ENCODE results near the gene PRKCH. TPM values are rescaled to one million over a fixed set of nuclear protein-coding genes. Genes with fewer than 3 reads are reported as not detected.

The PRKCH gene
- total and polyA plus RNA-seq, 4 experiments from 2014 or later: 246 to 284 (median 249) TPM

DNA sequence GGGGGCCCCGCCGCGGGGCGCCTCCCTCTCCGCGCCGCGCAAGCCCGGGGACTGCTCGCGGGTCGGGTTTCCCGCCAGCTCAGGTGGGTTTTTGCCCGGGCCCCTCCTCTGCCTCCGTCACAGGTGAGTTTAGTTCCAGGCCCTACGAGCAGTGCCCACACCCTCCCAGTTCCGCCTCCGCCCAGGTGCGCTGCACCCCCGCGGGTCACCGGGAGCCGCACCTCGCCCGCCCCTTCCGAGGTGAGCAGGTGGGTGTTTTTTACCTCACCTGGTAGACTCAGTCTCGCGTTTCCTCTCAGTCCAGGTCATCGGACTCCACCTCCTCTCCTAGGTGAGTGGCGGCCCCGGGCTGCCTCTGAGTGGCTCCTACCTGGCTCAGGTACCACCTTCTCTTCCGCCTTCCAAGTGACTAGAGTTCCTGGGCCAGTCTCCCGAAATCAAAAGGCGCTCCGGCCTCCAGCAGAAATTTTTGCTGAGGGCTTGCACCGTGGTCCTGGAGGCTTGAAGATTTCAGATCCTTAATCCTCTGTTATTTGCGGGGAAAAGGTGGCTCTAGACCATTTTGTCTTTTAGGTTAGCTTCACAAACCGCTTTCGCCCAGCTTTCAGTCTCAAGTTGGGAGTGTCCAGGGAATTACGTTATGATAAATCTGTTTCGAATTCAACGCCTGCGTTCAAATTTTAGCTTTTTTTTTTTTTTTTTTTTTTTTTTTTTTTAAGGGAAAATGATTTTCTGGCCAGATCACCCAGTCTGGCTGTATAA lies 40.0 kb upstream of the PRKCH start, which contains the start of gene TMEM30B:
TSS of gene TMEM30B (minus strand) at position 153 of the 762 bp plus-strand sequence. CDS start 191 bp downstream, outside the sequence.
- Histone ChIP-seq H3K27ac (ENCODE audit: low read depth, low read length) (peak within 1 kb of the TSS; percentile 65), H3K27me3 (ENCODE audit: insufficient read depth, low read length) (no peaks in the 10 kb centered on the region), H3K4me1 (ENCODE audit: insufficient read depth, low read length) (peaks cover 23% of the 10 kb centered on the region), H3K9me3 (ENCODE audit: control insufficient read depth in 1 of 2, low read length in 2 of 2) (no peaks in the 10 kb centered on the region), H3K4me3 (ENCODE audit: low read length in 2 of 2) (peak within 1 kb of the TSS; percentile 45 to 76), H3K36me3 (ENCODE audit: insufficient read depth, low read length) (no peaks in the 10 kb centered on the region)
- Mint-ChIP-seq H3K36me3 (peaks cover 0 to 5% of the 10 kb centered on the region in 2 donors), H3K27me3 (no peaks in the 10 kb centered on the region), H3K9me3 (no peaks in the 10 kb centered on the region), H3K4me3 (peak within 1 kb of the TSS; percentile 90 to 95 (median 93)), H3K4me1 (peaks cover 22 to 45% (median 26%) of the 10 kb centered on the region in 4 donors), H3K27ac (peak within 1 kb of the TSS; percentile 87 to 96 (median 94))
- ChIA-PET CTCF (ENCODE audit: partially characterized antibody) (interaction anchor here (0.6 to 9.6 kb wide), 28 partner anchors 11 to 656 kb away, joined by 3 to 152 read pairs (median 4); no protein-coding TSS in a partner anchor), POLR2A (ENCODE audit: partially characterized antibody) (interaction anchor here (0.6 to 2.5 kb wide), 31 partner anchors 9 to 1033 kb away, joined by 3 to 16 read pairs (median 4); partner anchors contain the start of genes PPM1A, PRKCH, SLC38A6 and SNAPC1)
- peak in 4 of 5 donors; percentile 45 to 70 (median 48) for DNase-seq
- intact Hi-C loops (cut with micrococcal nuclease): loop anchor here (5.0 kb wide), 1 partner anchor 451 kb away; no protein-coding TSS in a partner anchor

DNA sequence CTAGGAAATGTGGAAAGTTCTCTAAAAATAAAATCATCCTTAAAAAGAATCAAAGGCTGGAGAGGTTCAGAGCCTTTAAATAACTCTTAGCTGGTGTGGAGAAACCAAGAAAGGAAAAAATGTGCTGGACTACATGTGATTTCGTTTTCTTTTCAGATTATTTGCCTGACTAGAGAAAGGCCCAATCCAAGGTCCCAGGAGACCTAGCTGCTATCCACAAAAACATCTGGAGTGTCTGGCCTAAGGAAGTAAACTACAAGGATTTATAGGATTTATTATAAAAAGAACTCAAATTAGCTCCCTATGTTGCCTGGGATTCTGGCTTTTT lies 39.5 kb upstream of the PRKCH start:
- CTCF ChIA-PET (ENCODE audit: partially characterized antibody): interaction anchor here (0.6 to 9.6 kb wide), 12 partner anchors 11 to 657 kb away, joined by 3 to 152 read pairs (median 3); no protein-coding TSS in a partner anchor
- Mint-ChIP-seq H3K27me3 (no peaks in the 10 kb centered on the region), H3K36me3 (peaks cover 0 to 5% of the 10 kb centered on the region in 2 donors), H3K9me3 (no peaks in the 10 kb centered on the region), H3K4me1 (peaks cover 22 to 46% (median 26%) of the 10 kb centered on the region in 4 donors), H3K27ac (peak overlapping the region in 3 of 7 donors; percentile 29 to 77 (median 68)), H3K4me3 (peak overlapping the region; percentile 26 to 86 (median 84))
- no peaks in the 10 kb centered on the region for H3K27me3 ChIP-seq (ENCODE audit: insufficient read depth, low read length)
- no peak overlapping the region for H3K4me3 ChIP-seq (ENCODE audit: low read length in 2 of 2)
- peaks cover 24% of the 10 kb centered on the region for H3K4me1 ChIP-seq (ENCODE audit: insufficient read depth, low read length)
- no peaks in the 10 kb centered on the region for H3K36me3 ChIP-seq (ENCODE audit: insufficient read depth, low read length)
- no peak for DNase-seq
- no peak overlapping the region for H3K27ac ChIP-seq (ENCODE audit: low read depth, low read length)
- POLR2A ChIA-PET (ENCODE audit: partially characterized antibody): interaction anchor here (0.6 to 2.5 kb wide), 5 partner anchors 8 to 482 kb away, joined by 3 to 11 read pairs (median 3); partner anchors contain the start of gene SNAPC1
- no peaks in the 10 kb centered on the region for H3K9me3 ChIP-seq (ENCODE audit: control insufficient read depth in 1 of 2, low read length in 2 of 2)
- intact Hi-C loops (cut with micrococcal nuclease): loop anchor here (5.0 kb wide), 1 partner anchor 450 kb away; no protein-coding TSS in a partner anchor

DNA sequence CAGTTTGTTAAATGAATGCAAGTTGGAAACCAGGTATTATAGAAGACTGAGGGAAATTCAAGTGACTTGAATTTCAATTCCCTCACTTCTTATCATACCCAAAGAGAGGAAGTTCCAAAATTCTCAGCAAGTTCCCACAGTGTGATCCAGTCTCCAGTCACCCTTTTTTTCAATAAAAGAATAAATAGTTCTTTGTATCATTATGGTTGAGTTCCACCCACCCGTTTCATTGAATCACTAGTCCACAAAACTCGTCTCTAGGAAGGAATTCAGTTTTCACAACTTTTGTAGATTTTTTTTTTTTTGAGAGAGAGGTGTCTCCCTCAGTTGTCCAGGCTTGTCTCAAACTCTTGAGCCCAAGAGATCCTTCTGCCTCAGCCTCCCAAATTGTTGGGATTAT lies 38.6 kb upstream of the PRKCH start:
- DNase-seq: no peak
- Mint-ChIP-seq H3K36me3 (peaks cover 0 to 5% of the 10 kb centered on the region in 2 donors), H3K9me3 (no peaks in the 10 kb centered on the region), H3K27me3 (no peaks in the 10 kb centered on the region), H3K4me1 (peaks cover 23 to 46% (median 26%) of the 10 kb centered on the region in 4 donors), H3K27ac (peak overlapping the region in 2 of 7 donors; percentile 68 to 71), H3K4me3 (peak overlapping the region in 2 of 8 donors; percentile 28 to 30)
- intact Hi-C loops (cut with micrococcal nuclease): loop anchor here (5.0 kb wide), 1 partner anchor 450 kb away; no protein-coding TSS in a partner anchor
- Histone ChIP-seq H3K27me3 (ENCODE audit: insufficient read depth, low read length) (no peaks in the 10 kb centered on the region), H3K36me3 (ENCODE audit: insufficient read depth, low read length) (no peaks in the 10 kb centered on the region), H3K27ac (ENCODE audit: low read depth, low read length) (no peak overlapping the region), H3K4me3 (ENCODE audit: low read length in 2 of 2) (no peak overlapping the region), H3K4me1 (ENCODE audit: insufficient read depth, low read length) (peaks cover 24% of the 10 kb centered on the region), H3K9me3 (ENCODE audit: control insufficient read depth in 1 of 2, low read length in 2 of 2) (no peaks in the 10 kb centered on the region)
- CTCF ChIA-PET (ENCODE audit: partially characterized antibody): interaction anchor here (0.7 to 9.6 kb wide), 4 partner anchors 10 to 658 kb away, joined by 3 to 152 read pairs (median 20); no protein-coding TSS in a partner anchor
- POLR2A ChIA-PET (ENCODE audit: partially characterized antibody): interaction anchor here (1.3 kb wide), 1 partner anchor 13 kb away, joined by 3 read pairs; no protein-coding TSS in a partner anchor

DNA sequence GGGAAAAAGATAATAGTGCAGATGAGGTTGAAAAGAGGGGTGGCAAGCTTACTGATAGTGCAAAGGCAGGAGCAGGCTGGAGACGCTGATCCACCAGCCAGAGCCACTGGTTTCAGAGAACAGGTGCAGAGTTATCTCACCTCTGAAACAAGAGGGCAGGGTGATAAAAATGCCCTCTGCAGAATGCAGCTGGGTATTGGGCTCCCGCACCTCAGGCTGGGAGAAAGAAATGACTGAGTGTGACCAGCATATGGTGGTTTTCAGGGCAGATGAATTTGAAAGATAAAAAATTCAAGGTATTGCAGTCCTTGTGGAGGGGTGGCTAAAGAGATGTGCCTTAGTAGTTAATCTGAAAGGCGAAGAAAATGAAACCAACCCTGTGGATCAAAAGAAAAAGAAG lies 37.4 kb upstream of the PRKCH start:
- peaks cover 24% of the 10 kb centered on the region for H3K4me1 ChIP-seq (ENCODE audit: insufficient read depth, low read length)
- H3K27me3 Mint-ChIP-seq: no peaks in the 10 kb centered on the region
- H3K4me3 Mint-ChIP-seq: peak overlapping the region in 5 of 8 donors; percentile 3 to 26 (median 11)
- ChIA-PET POLR2A (ENCODE audit: partially characterized antibody) (no interaction called here), CTCF (ENCODE audit: partially characterized antibody) (interaction anchor here (0.7 to 9.6 kb wide), 4 partner anchors 8 to 553 kb away, joined by 4 to 152 read pairs (median 25); no protein-coding TSS in a partner anchor)
- no peaks in the 10 kb centered on the region for H3K36me3 ChIP-seq (ENCODE audit: insufficient read depth, low read length)
- peaks cover 22 to 42% (median 25%) of the 10 kb centered on the region in 4 donors for H3K4me1 Mint-ChIP-seq
- intact Hi-C loops (cut with micrococcal nuclease): loop anchor here (5.0 kb wide), 1 partner anchor 448 kb away; no protein-coding TSS in a partner anchor
- H3K9me3 Mint-ChIP-seq: no peaks in the 10 kb centered on the region
- DNase-seq: no peak
- H3K4me3 ChIP-seq (ENCODE audit: low read length in 2 of 2): no peak overlapping the region
- H3K9me3 ChIP-seq (ENCODE audit: control insufficient read depth in 1 of 2, low read length in 2 of 2): no peaks in the 10 kb centered on the region
- H3K27me3 ChIP-seq (ENCODE audit: insufficient read depth, low read length): no peaks in the 10 kb centered on the region
- H3K27ac ChIP-seq (ENCODE audit: low read depth, low read length): no peak overlapping the region
- peak overlapping the region in 3 of 7 donors; percentile 16 to 85 (median 19) for H3K27ac Mint-ChIP-seq
- peaks cover 0 to 5% of the 10 kb centered on the region in 2 donors for H3K36me3 Mint-ChIP-seq

DNA sequence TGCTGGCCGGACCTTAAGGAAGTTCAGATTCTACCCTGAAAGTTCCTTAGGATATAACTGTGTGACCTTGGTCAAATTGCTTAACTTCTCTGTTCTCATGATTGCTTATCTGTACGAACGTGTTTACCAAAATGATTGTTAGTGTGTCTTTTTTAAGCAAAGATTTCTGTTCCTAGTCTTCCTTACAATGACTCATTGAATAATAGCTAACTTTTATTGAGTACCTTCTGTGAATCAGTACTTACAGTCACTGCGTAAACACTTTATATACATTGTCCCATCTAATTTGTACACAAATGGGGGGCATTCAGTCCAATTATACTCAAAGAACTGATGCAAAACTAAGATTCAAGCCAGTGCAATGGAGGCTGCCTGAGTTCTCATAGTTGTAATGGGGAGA lies 36.0 kb upstream of the PRKCH start:
- no peaks in the 10 kb centered on the region for H3K9me3 Mint-ChIP-seq
- DNase-seq: no peak
- H3K4me3 Mint-ChIP-seq: no peak overlapping the region
- intact Hi-C loops (cut with micrococcal nuclease): no loop called here
- peaks cover 17 to 28% (median 18%) of the 10 kb centered on the region in 4 donors for H3K4me1 Mint-ChIP-seq
- POLR2A ChIA-PET (ENCODE audit: partially characterized antibody): interaction anchor here (1.7 kb wide), 1 partner anchor 18 kb away, joined by 4 read pairs; no protein-coding TSS in a partner anchor
- H3K36me3 Mint-ChIP-seq: peaks cover 0 to 3% of the 10 kb centered on the region in 2 donors
- Histone ChIP-seq H3K27me3 (ENCODE audit: insufficient read depth, low read length) (no peaks in the 10 kb centered on the region), H3K4me1 (ENCODE audit: insufficient read depth, low read length) (peaks cover 14% of the 10 kb centered on the region), H3K36me3 (ENCODE audit: insufficient read depth, low read length) (no peaks in the 10 kb centered on the region), H3K27ac (ENCODE audit: low read depth, low read length) (no peak overlapping the region), H3K9me3 (ENCODE audit: control insufficient read depth in 1 of 2, low read length in 2 of 2) (no peaks in the 10 kb centered on the region), H3K4me3 (ENCODE audit: low read length in 2 of 2) (no peak overlapping the region)
- H3K27ac Mint-ChIP-seq: peak overlapping the region in 1 of 7 donors; percentile 42
- no peaks in the 10 kb centered on the region for H3K27me3 Mint-ChIP-seq
- CTCF ChIA-PET (ENCODE audit: partially characterized antibody): interaction anchor here (0.7 to 9.6 kb wide), 13 partner anchors 10 to 660 kb away, joined by 3 to 152 read pairs (median 4); no protein-coding TSS in a partner anchor

DNA sequence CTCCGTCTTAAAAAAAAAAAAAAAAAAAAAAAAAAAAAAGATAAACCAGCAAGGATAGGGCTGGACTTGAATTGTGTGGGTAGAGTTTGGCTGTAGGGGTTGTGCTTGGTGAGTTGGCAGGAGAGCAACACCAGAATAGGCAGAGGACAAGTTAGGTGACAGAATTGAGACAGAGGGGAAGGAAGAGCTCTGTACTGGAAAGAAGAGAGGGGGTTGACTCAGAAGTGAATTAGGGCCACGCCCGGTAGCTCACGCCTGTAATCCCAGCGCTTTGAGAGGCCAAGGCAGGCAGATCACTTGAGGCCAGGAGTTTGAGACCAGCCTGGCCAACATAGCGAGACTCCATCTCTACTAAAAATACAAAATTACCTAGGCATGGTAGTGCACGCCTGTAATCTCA lies 34.2 kb upstream of the PRKCH start:
- Mint-ChIP-seq H3K9me3 (no peaks in the 10 kb centered on the region), H3K4me3 (no peak overlapping the region), H3K27ac (peak overlapping the region in 1 of 7 donors; percentile 76), H3K27me3 (no peaks in the 10 kb centered on the region), H3K4me1 (peaks cover 13 to 24% (median 15%) of the 10 kb centered on the region in 4 donors), H3K36me3 (no peaks in the 10 kb centered on the region)
- Histone ChIP-seq H3K27me3 (ENCODE audit: insufficient read depth, low read length) (no peaks in the 10 kb centered on the region), H3K27ac (ENCODE audit: low read depth, low read length) (no peak overlapping the region), H3K36me3 (ENCODE audit: insufficient read depth, low read length) (no peaks in the 10 kb centered on the region), H3K9me3 (ENCODE audit: control insufficient read depth in 1 of 2, low read length in 2 of 2) (no peaks in the 10 kb centered on the region), H3K4me3 (ENCODE audit: low read length in 2 of 2) (no peak overlapping the region), H3K4me1 (ENCODE audit: insufficient read depth, low read length) (peaks cover 11% of the 10 kb centered on the region)
- no peak for DNase-seq
- ChIA-PET CTCF (ENCODE audit: partially characterized antibody) (interaction anchor here (0.7 to 9.6 kb wide), 6 partner anchors 9 to 550 kb away, joined by 3 to 152 read pairs (median 4); no protein-coding TSS in a partner anchor), POLR2A (ENCODE audit: partially characterized antibody) (interaction anchor here (0.5 kb wide), 1 partner anchor 252 kb away, joined by 3 read pairs; no protein-coding TSS in a partner anchor)
- intact Hi-C loops (cut with micrococcal nuclease): no loop called here

Data from CD4-positive, alpha-beta memory T cell (primary cell).